HG03064 (cell line): ENCODE results near the gene LCORL.
"Not testable (repeated sequence)": the region's sequence is repeated elsewhere in the genome, so short reads cannot be mapped to it uniquely, and the experiment has no call there.

Experiments
- ATAC-seq: cut with Tn5 transposase; IDR thresholded peaks from one replicate; pipeline ENCODE4 v1.9.1; 2021; ENCODE audit warnings: low read depth; ENCODE audit not compliant: unreplicated experiment

LCORL gene

DNA sequence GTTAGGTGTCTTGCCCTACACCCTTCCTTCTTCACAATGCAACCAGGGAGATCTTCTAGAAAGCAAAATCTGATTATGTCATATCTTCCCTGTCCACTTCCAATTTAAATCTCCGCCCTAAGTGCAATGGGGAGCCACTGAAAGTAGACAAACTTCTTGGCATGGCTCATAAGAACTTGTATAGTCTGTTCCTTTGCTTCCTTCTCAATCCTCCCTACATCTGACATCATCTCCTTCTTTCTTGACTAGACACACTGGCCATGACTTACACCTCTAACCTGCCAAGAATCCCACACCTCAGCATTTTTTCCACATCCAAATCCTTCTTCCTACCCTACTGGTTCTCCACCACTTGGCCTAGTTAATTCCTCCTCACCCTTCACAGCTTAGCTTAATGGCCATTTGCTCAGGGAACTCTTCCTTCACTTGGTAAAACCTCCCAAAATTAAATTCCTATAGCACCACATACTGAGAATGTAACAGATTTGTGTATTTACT, 155.6 kb downstream of the LCORL start:
- no peak for ATAC-seq

GRCh38 chr4:17861906-17862305, 159.6 kb downstream of the LCORL start:
- not testable (repeated sequence) for ATAC-seq

GRCh38 chr4:17859793-17860406, 161.7 kb downstream of the LCORL start:
- ATAC-seq: no peak

DNA sequence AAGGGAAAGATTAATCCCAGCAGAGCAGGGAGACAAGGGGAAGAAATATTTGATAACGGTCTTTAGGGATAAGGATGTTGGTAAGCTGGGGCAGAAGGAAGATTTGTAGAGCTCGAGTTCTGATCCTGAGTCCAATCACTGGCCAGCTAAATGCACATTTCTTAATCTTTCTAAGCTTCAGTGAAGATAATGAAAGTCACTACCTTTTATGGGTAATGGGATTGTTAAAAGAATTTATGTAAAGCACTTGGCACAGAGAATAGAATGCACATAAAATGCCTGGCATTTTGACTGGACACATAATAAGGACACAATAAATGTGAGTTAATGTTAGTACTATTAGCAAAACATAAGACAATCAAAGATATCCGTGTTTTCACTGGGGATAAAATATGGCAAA, 167.5 kb downstream of the LCORL start:
- no peak for ATAC-seq

GRCh38 chr4:17851959-17852358, 169.6 kb downstream of the LCORL start:
- no peak for ATAC-seq

- not testable (repeated sequence) for ATAC-seq
These were observed 171.3 kb downstream of the LCORL start for GRCh38 chr4:17850295-17850694.

- ATAC-seq: no peak
These were observed 175.3 kb downstream of the LCORL start for GRCh38 chr4:17846266-17846665.

- no peak for ATAC-seq
These were observed 197.5 kb downstream of the LCORL start for GRCh38 chr4:17823871-17824669.

GRCh38 chr4:17817027-17817426, 204.5 kb downstream of the LCORL start:
- peak; percentile 70 for ATAC-seq

DNA sequence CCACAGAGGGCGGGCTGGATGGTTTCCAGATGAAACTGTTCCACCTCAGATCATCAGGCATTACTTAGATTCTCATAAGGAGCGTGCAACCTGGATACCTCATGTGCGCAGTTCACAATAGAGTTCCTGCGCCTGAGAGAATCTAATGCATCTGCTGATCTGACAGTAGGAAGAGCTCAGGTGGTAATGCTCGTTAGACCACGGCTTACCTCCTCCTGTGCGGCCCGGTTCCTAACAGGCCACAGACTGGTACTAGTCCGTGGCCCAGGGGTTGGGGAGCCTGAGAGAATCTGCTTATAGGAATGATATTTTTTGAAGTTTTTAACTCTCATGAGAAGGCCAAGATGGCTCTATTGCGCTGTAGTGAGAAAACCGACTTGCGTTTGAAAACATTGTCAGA, 205.4 kb downstream of the LCORL start:
- no peak for ATAC-seq

- no peak for ATAC-seq
These were observed 207.4 kb downstream of the LCORL start for GRCh38 chr4:17814140-17814539.

DNA sequence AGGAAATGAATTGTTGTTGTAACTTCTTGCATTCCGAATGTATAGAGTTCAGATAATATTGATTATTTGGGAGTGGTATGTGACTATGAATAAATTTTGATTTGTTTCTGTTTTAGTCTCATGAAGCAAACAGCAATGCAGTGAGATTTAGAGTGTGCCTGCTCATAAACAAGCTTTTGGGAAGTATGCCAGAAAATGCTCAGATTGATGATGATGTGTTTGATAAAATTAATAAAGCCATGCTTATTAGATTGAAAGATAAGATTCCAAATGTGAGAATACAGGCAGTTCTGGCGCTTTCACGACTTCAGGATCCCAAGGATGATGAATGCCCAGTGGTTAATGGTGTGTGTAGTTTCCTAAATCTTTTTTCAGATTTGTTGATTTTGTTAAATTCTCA, 208.8 kb downstream of the LCORL start:
- ATAC-seq: no peak

DNA sequence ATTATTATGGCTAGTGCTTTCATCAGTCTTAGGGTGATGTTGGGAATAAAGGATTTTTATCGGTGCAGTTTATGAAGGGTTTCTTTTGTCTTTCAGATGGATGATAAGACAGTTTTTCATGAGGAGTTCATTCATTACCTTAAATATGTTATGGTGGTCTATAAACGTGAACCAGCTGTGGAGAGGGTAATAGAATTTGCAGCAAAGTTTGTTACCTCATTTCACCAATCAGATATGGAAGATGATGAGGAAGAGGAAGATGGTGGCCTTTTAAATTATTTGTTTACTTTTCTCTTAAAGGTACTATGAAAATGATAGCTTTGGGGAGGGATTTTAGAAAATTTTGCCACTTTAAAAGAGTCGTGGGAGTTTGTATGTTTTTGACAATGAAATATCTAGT, 209.4 kb downstream of the LCORL start:
- ATAC-seq: no peak

DNA sequence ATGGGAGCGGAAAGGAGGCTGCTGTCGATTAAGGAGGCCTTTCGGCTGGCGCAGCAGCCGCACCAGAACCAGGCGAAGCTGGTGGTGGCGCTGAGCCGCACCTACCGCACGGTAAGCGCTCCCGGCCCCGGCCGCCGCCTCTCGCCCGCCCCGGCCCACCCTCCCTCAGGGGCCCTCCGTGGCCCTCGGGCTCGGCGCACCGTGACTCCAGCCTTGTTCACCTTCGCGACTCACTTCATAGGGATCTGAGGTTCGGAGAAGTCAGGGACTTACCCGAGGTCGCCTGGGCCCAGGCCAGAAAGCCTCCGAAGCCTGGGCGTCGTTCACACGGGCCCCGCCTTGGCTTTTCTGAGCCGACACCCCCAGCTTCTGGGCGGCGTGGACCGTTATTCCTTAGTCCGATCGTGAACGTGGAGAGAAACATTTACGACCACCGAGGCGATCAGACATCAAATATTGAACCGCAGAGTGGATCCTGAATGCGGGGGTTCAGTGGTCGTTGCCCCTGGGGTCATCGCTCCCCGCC, 210.4 kb downstream of the LCORL start:
- peak; percentile 35 for ATAC-seq

GRCh38 chr4:17810260-17811077, 211.1 kb downstream of the LCORL start, which contains the start of the genes DCAF16 and NCAPG:
Gene DCAF16 (minus strand): TSS chr4:17810757. CDS start chr4:17804141, 6,616 bp downstream.
Gene NCAPG (plus strand): TSS chr4:17810979. CDS start chr4:17811078, 99 bp downstream.
- ATAC-seq: peak; percentile 87

DNA sequence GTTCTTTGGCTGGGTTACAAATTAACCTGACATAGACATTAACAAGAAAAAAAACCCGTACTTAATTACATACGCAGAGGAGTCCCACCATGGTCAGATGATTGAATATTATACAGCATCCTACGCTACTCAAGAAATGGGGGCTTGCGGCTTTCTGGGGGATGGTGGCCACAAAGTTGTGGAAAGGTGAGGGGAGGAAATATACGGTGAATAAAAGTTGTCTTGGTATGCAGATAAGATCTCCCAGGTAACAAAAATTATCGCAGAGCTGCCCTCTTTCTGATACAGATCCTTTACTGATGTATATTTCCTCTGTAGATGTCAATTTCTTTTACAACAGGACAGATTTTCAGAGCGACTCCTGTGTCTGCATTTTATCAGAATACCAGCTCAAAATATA, 211.9 kb downstream of the LCORL start:
- no peak for ATAC-seq

- no peak for ATAC-seq
These were observed 214.1 kb downstream of the LCORL start for GRCh38 chr4:17807446-17807845.

- no peak for ATAC-seq
These were observed 215.9 kb downstream of the LCORL start for GRCh38 chr4:17805580-17806155.

- ATAC-seq: no peak
These were observed 223.7 kb downstream of the LCORL start for GRCh38 chr4:17797808-17798207.

DNA sequence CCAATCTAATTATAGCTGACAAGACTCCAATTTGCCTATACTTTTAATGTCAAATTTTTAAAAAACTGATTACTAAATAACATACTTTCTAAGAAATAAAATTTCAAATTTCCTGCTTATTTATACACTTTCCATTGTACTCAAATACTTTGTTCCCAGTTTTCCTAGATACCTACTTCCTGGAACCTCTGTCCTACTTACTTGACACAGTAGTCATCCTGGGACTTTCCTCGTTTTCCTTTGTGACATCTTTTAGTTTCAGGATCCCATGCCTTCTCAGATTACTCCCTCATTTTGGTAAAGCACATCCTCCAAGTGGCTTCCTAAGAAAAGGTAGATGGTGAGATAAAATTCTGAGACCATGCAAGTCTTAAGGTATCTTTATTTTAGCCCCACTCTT, 226.8 kb downstream of the LCORL start:
- ATAC-seq: no peak
